DMS153 treated with DMSO at 0.1 percent for 48 hours (cell line): Measurements from ENCODE around the gene DIP2A.
"Not testable (repeated sequence)": the region's sequence is repeated elsewhere in the genome, so short reads cannot be mapped to it uniquely, and the experiment has no call there.

Experiments
- DNase-seq: peaks from one replicate; lab custom pipeline; 2025; ENCODE audit not compliant: unreplicated experiment; lab: John Stamatoyannopoulos, UW

The DIP2A gene

DNA sequence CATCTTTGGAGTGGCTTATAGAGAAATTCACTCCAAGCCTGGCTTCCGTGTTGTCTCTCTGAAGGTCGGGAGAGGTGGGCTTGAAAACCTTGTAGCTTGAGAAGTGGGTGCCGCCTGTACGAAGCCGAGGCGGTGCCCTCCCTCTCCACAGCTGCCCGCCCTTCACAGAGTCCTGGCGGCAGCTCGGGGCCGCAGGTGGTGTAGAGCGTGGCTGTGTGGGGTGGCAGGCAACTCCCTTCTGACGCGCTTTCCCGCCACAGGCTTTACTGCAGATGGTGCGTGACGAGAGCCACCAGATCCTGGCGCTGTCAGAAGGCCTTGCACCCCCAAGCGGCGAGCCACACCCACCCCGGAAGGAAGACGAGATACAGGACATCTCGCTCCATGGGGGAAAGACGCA is 33.1 kb upstream of the DIP2A start:
- peak; percentile 4 for DNase-seq

- no peak for DNase-seq
These were observed 32.2 kb upstream of the DIP2A start for GRCh38 chr21:46426313-46427046.

DNA sequence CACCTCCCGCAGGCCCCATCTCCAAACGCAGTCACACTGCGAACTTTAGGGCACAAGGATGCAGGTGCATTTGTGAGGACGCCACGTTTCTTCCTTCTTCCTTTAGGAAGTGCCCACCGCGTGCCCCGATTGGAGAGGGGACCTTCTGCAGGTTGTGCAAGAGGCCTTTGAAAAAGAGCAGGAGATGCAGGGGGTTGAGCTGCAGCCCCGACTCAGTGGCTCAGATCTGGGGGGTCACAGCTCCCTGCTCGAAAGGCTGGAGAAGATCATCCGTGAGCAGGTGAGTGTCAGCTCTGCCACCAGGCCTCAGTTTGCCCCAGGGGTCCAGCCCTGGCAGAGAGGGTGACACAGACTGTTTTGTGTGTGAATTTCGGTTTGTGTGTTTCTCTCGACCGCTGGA is 31.2 kb upstream of the DIP2A start:
- no peak for DNase-seq

- DNase-seq: no peak
These were observed 30.4 kb upstream of the DIP2A start for GRCh38 chr21:46428286-46428685.

DNA sequence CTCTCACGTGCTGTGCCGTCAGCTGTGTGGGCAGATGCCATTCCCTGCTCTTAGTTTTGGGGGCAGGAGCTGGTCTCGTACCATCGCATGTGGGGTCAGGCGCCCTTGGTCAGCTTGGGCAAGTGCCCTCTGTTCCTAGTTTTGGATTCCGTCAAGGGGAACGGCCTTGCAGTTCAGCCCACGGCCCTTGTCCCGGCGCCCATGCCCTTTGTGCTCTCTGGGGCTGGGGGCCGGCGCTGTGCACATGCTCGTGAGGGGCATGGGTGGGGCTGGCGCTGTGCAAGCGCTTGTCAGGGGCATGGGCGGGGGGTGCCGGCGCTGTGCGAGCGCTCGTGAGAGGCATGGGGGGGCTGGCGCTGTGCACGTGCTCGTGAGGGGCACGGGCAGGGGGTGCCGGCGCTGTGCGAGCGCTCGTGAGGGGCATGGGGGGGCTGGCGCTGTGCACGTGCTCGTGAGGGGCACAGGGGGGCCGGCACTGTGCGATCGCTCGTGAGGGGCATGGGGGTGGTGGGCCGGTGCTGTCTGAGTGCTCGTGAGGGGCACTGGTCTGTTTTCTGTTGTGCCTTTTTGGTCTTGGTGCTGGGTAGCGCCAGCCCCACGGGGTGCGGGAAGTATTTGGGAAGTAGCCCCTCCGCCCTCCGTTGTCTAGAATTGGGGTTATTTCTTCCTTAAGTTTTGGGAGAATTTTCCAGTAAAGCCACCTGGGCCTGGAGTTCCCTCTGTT is 29.5 kb upstream of the DIP2A start:
- DNase-seq: no peak

- DNase-seq: no peak
These were observed 28.7 kb upstream of the DIP2A start for GRCh38 chr21:46429754-46430681.

DNA sequence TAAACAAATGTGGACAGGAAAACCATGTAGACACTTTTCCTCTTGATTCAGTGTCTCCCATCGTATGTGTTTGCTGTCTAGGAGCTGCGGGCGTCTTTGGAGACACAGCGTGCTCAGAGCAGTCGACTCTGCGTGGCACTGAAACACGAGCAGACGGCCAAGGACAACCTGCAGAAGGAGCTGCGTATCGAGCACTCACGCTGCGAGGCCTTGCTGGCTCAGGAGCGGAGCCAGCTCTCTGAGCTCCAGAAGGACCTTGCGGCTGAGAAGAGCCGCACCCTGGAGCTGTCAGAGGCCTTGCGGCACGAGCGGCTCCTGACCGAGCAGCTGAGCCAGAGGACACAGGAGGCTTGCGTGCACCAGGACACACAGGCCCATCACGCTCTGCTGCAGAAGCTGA is 27.2 kb upstream of the DIP2A start:
- no peak for DNase-seq

GRCh38 chr21:46431884-46432488 is 26.7 kb upstream of the DIP2A start:
- no peak for DNase-seq

GRCh38 chr21:46433116-46433515 is 25.6 kb upstream of the DIP2A start:
- not testable (repeated sequence) for DNase-seq

DNA sequence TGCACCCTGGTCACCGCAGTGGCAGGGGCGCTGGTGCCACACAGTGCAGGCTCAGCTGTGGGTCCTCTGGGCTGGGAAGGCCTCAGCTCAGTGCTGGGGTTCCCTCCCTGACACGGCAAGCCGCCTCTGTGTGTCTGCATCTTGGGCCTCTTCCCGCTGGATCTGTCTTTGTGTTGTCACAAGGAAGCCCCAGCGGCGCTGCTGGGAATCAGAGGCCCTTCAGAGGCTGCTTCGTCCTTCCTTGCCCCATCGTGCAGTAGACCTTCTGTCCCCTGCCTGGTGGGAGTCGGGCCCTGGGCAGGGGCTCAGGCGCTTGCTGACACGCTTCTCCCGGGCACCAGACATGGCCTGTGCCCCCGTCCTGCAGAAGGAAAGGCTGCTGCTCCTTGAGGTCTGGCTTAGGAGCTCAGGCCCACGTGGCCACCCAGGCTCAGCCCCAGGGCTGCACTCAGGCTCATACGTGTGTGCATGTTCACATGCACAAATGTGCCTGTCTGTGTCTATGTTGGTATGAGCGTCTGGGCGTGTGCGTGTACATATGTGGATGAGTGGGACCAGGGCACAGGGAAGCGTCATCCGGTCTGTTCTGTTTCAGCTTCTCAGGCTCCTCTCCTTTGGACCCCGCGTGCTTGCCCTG is 24.3 kb upstream of the DIP2A start:
- no peak for DNase-seq

GRCh38 chr21:46435786-46436227 is 22.9 kb upstream of the DIP2A start:
- no peak for DNase-seq

- no peak for DNase-seq
These were observed 22.1 kb upstream of the DIP2A start for GRCh38 chr21:46436621-46437020.

- no peak for DNase-seq
These were observed 21.6 kb upstream of the DIP2A start for GRCh38 chr21:46437096-46437498.

GRCh38 chr21:46437511-46437910 is 21.2 kb upstream of the DIP2A start:
- no peak for DNase-seq

GRCh38 chr21:46438241-46438640 is 20.4 kb upstream of the DIP2A start:
- no peak for DNase-seq

GRCh38 chr21:46439906-46440305 is 18.8 kb upstream of the DIP2A start:
- no peak for DNase-seq

DNA sequence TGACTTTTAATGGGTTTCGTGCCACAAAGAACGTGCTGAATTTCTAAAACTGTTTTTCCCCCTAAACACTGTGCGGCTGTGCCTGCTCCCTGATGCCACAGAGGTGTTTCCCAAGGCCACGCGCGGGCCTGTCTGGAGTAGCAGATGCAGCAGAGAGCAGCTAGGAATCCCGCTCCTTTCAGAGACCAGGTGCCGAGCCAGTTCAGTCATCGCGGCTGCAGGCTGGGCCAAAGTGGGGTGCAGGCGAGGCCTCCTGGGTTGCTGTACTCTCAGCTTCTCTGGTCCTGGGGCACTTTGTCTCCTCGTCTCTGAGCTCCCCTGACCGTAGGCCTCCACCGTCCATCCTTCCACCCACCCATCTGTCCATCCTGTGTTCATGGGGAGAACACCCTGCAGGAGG is 17.4 kb upstream of the DIP2A start:
- no peak for DNase-seq

DNA sequence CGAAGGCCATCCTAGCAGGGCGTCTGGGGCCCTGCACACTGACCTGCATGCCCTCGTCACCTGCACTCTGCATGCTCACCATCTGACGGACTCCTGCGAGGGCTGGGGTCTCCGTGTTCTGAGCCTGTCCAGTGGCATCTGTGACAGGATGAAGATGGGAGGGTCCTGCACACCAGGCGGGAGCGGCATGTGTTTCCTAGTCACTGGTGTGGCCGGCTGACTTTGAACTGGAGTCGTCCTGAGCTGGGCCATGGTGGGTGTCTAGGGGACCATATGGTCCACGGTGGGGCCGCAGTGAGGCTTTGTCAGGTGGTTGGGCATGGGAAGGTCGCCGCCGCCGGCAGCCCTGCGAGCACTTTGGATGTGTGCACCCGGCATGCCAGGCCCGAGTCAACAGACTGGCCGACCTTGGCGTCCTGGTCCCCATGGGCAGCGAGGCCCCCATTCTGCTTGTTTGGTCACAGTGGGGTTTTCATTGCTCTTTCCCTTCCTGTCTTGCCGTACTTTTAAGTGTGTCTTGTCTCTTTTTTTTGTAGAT is 16.7 kb upstream of the DIP2A start:
- DNase-seq: no peak

DNA sequence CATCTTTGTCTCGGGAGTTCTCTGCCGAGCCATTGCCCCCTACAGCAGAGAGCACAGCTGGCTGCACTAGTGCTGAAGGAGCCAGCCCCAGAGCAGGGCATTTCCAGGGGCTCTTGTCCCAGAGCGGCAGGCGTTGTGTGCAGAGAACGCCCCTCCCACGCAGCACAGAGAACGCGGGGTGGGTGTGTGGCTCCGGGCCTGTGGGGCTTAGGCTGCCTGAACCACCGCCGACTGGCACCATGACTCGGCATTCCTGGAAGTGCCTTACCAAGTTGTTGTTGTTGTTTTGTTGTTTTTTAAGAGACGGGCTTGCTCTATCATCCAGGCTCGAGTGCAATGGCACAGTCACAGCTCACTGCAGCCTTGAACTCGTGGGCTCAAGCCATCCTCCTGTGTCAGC is 15.8 kb upstream of the DIP2A start:
- no peak for DNase-seq

- no peak for DNase-seq
These were observed 14.8 kb upstream of the DIP2A start for GRCh38 chr21:46443910-46444309.
